Endodermal cell (in vitro differentiated cells): ENCODE results near the gene CUL3. TPM values are rescaled to one million over a fixed set of nuclear protein-coding genes. Genes with fewer than 3 reads are reported as not detected.

Experiments used
- DNase-seq: peaks from one replicate; pipeline ENCODE4 v3.0.0-alpha.2; 2017
- H3K27ac ChIP-seq: 2 replicates; pipeline ENCODE4 v1.5.1; 2013; ENCODE audit warnings: mild to moderate bottlenecking, low read depth, low read length, moderate library complexity
- H3K27me3 ChIP-seq: 2 replicates; pipeline ENCODE4 v1.6.1; 2013; ENCODE audit warnings: mild to moderate bottlenecking, low read length, moderate library complexity; ENCODE audit not compliant: insufficient read depth, control insufficient read depth, poor library complexity, severe bottlenecking
- H3K36me3 ChIP-seq: 2 replicates; pipeline ENCODE4 v1.7.0; 2013; ENCODE audit warnings: mild to moderate bottlenecking, low read length, moderate library complexity; ENCODE audit not compliant: control insufficient read depth, insufficient read depth
- H3K4me1 ChIP-seq: one replicate; pipeline ENCODE4 v1.7.0; 2013; ENCODE audit warnings: low read length; ENCODE audit not compliant: control insufficient read depth, insufficient read depth
- H3K4me3 ChIP-seq: 2 replicates; pipeline ENCODE4 v1.5.1; 2013; ENCODE audit warnings: mild to moderate bottlenecking, low read length, moderate library complexity
- H3K9ac ChIP-seq: 2 replicates; pipeline ENCODE4 v1.6.1; 2013; ENCODE audit warnings: mild to moderate bottlenecking, low read length, moderate library complexity; ENCODE audit not compliant: poor library complexity, severe bottlenecking; ENCODE audit errors: extremely low read depth
- H3K9me3 ChIP-seq: 2 replicates; pipeline ENCODE4 v1.6.1; 2013; ENCODE audit warnings: mild to moderate bottlenecking, low read length, moderate library complexity; ENCODE audit not compliant: control insufficient read depth
- H3K27ac Mint-ChIP-seq: 2 replicates; pipeline ENCODE4 v1.8.0; 2020; ENCODE audit warnings: mixed read lengths
- H3K27me3 Mint-ChIP-seq: 2 replicates; pipeline ENCODE4 v1.8.0; 2021; ENCODE audit warnings: mild to moderate bottlenecking, mixed read lengths; ENCODE audit not compliant: insufficient read depth
- H3K36me3 Mint-ChIP-seq: 2 replicates; pipeline ENCODE4 v1.8.0; 2020; ENCODE audit warnings: low read depth, mixed read lengths
- H3K4me1 Mint-ChIP-seq: 2 replicates; pipeline ENCODE4 v1.8.0; 2020; ENCODE audit warnings: mixed read lengths
- H3K4me3 Mint-ChIP-seq: 2 replicates; pipeline ENCODE4 v1.8.0; 2020; ENCODE audit warnings: mild to moderate bottlenecking, moderate library complexity, mixed read lengths
- H3K9me3 Mint-ChIP-seq: 2 replicates; pipeline ENCODE4 v1.8.0; 2020; ENCODE audit warnings: mild to moderate bottlenecking, mixed read lengths
- WGBS, 2 experiments: methylation state at CpG; one replicate each; pipeline versions ENCODE4 v1.1.5 to v1.1.7; 2013; ENCODE audit warnings: missing lambda C conversion rate in 2 of 2, mixed read lengths in 1 of 2; ENCODE audit not compliant: insufficient coverage in 1 of 2, insufficient read length in 1 of 2; 5-methylcytosine and 5-hydroxymethylcytosine counted together
- total RNA-seq, 2 donors: library from RNA; stranded (reverse); fragmentation: NEBNext Ultra II Directional in 1 of 2; extraction: Animal tissue kit (Norgen Biotek cat#: 25700) in 1 of 2; gene quantifications; 2 replicates in 1 of 2; 3 replicates in 1 of 2; pipeline ENCODE4 v1.2.1, GENCODE V29; 2021
- TF ChIP-seq, protein P1 (sequence below): fragments of 200-600 bp; sonication (generic); conservative IDR thresholded peaks from 2 replicates; pipeline ENCODE4 v1.5.0; 2021; ENCODE audit warnings: antibody characterized with exemption, mild to moderate bottlenecking

CUL3 gene
- total RNA-seq, 2 donors from 2014 or later = 78.4 to 89.9 TPM

DNA sequence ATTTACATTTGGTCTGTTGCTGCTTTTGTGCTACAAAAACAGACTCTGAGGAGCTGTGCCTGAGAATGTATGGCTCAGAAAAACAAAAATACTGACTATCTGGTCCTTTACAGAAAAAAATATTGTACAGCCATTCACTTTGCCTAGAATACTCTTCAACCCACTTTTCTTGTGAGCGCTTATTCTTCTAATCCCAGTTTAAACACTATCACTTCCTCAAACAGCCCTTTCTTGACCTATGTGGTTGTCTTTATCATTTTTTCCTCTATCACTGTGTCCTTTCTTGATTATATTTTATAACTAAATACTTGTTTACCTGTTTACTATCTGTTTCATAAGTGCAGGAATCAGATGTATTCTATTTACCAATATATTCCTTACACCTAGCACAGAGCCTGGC lies 33.5 kb downstream of the CUL3 start:
- TF ChIP-seq, protein P1, sequence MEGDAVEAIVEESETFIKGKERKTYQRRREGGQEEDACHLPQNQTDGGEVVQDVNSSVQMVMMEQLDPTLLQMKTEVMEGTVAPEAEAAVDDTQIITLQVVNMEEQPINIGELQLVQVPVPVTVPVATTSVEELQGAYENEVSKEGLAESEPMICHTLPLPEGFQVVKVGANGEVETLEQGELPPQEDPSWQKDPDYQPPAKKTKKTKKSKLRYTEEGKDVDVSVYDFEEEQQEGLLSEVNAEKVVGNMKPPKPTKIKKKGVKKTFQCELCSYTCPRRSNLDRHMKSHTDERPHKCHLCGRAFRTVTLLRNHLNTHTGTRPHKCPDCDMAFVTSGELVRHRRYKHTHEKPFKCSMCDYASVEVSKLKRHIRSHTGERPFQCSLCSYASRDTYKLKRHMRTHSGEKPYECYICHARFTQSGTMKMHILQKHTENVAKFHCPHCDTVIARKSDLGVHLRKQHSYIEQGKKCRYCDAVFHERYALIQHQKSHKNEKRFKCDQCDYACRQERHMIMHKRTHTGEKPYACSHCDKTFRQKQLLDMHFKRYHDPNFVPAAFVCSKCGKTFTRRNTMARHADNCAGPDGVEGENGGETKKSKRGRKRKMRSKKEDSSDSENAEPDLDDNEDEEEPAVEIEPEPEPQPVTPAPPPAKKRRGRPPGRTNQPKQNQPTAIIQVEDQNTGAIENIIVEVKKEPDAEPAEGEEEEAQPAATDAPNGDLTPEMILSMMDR = no peak
- H3K27ac ChIP-seq = no peak overlapping the region
- H3K9ac ChIP-seq = no peak overlapping the region
- no peak overlapping the region for H3K4me3 Mint-ChIP-seq
- no peaks in the 10 kb centered on the region for H3K9me3 Mint-ChIP-seq
- peaks cover 3% of the 10 kb centered on the region for H3K4me1 Mint-ChIP-seq
- no peak for DNase-seq
- H3K27me3 Mint-ChIP-seq = no peaks in the 10 kb centered on the region
- 100% methylated on average over 1 of the region's 1 CpG for whole genome bisulfite sequencing, 2 experiments
- peaks cover 30% of the 10 kb centered on the region for H3K36me3 Mint-ChIP-seq
- H3K27ac Mint-ChIP-seq = no peak overlapping the region
- no peaks in the 10 kb centered on the region for H3K9me3 ChIP-seq
- H3K27me3 ChIP-seq = no peaks in the 10 kb centered on the region
- no peaks in the 10 kb centered on the region for H3K4me1 ChIP-seq
- H3K4me3 ChIP-seq = no peak overlapping the region
- H3K36me3 ChIP-seq = peaks cover 44% of the 10 kb centered on the region

- Histone ChIP-seq H3K27ac (no peak overlapping the region), H3K4me3 (no peak overlapping the region), H3K4me1 (no peaks in the 10 kb centered on the region), H3K27me3 (no peaks in the 10 kb centered on the region), H3K36me3 (peaks cover 41% of the 10 kb centered on the region), H3K9me3 (no peaks in the 10 kb centered on the region), H3K9ac (no peak overlapping the region)
- Mint-ChIP-seq H3K27ac (no peak overlapping the region), H3K27me3 (no peaks in the 10 kb centered on the region), H3K4me3 (no peak overlapping the region), H3K9me3 (no peaks in the 10 kb centered on the region), H3K4me1 (no peaks in the 10 kb centered on the region), H3K36me3 (peaks cover 25% of the 10 kb centered on the region)
- TF ChIP-seq, protein P1 = no peak
- WGBS, 2 experiments = 82 to 87% methylated on average over 1 of the region's 1 CpG
- DNase-seq = no peak
Observed at GRCh38 chr2:224546926-224547325, 38.2 kb downstream of the CUL3 start.

GRCh38 chr2:224545884-224546644 lies 39.1 kb downstream of the CUL3 start:
- no peak overlapping the region for H3K9ac ChIP-seq
- H3K9me3 ChIP-seq = no peaks in the 10 kb centered on the region
- H3K9me3 Mint-ChIP-seq = no peaks in the 10 kb centered on the region
- TF ChIP-seq, protein P1 = no peak
- no peaks in the 10 kb centered on the region for H3K4me1 Mint-ChIP-seq
- H3K4me3 Mint-ChIP-seq = no peak overlapping the region
- peaks cover 45% of the 10 kb centered on the region for H3K36me3 ChIP-seq
- no peak overlapping the region for H3K4me3 ChIP-seq
- H3K27ac ChIP-seq = no peak overlapping the region
- peaks cover 29% of the 10 kb centered on the region for H3K36me3 Mint-ChIP-seq
- no peaks in the 10 kb centered on the region for H3K27me3 Mint-ChIP-seq
- H3K27ac Mint-ChIP-seq = no peak overlapping the region
- no peaks in the 10 kb centered on the region for H3K4me1 ChIP-seq
- H3K27me3 ChIP-seq = no peaks in the 10 kb centered on the region
- WGBS, 2 experiments = 90 to 95% methylated on average over 3 to 5 of the region's 6 CpGs
- no peak for DNase-seq
